ENCODE measurements around the gene PHYKPL.

The PHYKPL gene

GRCh38 chr5:178222292-178222691, 10.3 kb downstream of the PHYKPL start:
- FAIRE-seq: no peak

- no peak for FAIRE-seq
Measured at GRCh38 chr5:178221853-178222252, 10.7 kb downstream of the PHYKPL start.

DNA sequence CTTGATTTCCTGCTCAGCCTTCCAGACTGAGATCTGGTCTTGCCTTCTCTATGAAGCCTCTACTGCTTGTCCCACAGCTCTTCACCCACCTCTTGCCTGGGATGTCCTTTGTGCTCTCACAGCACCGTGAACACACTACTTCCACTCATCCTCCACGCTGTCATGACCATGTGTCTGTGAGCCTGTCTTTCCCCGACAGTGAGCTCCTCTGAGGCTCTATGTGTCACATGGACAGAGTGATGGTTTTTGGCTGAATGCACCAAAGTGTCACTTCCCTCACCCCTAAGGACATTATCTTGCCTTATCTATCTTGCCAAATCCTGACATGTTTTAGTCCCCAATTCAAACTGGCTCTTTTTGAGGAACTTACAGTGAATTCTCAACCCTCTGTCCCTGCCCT, 11.3 kb downstream of the PHYKPL start:
- no peak for FAIRE-seq

- FAIRE-seq: no peak
Measured at GRCh38 chr5:178218827-178219226, 13.8 kb downstream of the PHYKPL start.

- FAIRE-seq: no peak
Measured at GRCh38 chr5:178218237-178218776, 14.3 kb downstream of the PHYKPL start.

DNA sequence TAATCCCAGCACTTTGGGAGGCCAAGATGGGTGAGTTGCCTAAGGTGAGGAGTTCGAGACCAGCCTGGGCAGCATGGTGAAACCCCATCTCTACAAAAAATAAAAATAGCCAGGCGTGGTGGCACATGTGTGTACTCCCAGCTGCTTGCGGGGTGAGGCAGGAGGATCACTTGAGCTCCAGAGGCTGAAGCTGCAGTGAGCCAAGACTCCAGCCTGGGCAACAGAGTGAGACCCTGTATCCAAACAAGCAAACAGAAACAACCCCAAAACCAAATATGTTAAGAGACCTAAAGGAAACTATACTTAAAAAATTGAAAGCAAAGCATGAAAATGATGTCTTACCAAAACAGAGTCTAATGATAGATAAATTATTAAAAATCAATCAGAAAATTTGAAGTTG, 15.8 kb downstream of the PHYKPL start:
- no peak for FAIRE-seq

DNA sequence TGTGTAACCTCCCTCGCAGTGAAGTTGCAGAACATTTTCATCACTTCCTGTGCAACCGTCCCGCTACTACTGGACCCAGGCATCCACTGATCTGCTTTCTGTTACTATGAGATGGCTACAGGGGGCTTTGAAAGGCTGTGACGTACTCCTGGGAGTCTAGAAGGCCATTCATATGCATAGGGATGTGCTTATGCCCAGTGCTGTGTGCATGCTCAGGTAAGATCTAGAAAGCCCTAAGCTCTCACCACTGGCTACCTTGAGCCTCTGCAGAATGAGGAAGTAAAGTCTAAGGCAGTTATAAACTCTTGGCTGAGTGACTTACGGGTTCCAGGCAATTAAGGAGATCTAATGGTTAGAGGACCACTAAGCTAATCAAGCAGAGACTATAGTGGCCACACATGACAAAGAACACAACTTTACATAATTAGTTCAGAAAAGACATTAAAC, 16.5 kb downstream of the PHYKPL start:
- no peak for FAIRE-seq

- FAIRE-seq: no peak
Measured at GRCh38 chr5:178215280-178216002, 17.2 kb downstream of the PHYKPL start.

DNA sequence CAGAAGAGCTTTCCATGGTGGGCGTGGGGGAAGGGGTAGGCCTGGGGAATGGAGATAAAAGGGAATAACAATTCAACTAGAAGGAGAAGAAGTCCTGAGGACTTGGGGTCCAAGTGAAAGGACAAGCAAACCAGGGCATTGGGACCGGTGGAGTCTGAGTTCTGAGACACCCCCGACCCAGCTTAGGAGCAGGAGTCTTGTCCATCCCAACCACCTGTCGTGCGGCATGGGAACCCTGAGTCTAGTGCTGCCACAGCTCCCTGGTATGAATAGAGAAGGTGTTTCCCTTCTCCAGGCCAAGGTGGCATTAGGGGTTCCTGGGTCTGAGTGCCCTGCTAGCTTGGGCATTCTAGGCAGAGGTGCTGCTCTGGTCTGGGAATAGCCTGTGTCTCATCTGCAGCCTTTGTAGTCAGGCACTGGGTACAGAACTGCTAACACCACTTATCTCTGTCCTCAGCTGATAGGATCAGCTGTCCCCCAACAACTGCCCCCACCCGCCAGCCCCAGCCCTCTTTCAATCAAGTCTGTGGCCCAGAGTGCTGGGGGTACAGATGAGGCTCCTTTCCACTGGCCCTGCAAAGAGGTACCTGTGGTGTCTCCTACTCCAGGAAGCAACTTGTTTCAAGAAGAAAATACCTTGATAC, 18.3 kb downstream of the PHYKPL start:
- FAIRE-seq: no peak

- no peak for FAIRE-seq
Measured at GRCh38 chr5:178213748-178214151, 18.9 kb downstream of the PHYKPL start.

GRCh38 chr5:178213003-178213461, 19.6 kb downstream of the PHYKPL start:
- no peak for FAIRE-seq

DNA sequence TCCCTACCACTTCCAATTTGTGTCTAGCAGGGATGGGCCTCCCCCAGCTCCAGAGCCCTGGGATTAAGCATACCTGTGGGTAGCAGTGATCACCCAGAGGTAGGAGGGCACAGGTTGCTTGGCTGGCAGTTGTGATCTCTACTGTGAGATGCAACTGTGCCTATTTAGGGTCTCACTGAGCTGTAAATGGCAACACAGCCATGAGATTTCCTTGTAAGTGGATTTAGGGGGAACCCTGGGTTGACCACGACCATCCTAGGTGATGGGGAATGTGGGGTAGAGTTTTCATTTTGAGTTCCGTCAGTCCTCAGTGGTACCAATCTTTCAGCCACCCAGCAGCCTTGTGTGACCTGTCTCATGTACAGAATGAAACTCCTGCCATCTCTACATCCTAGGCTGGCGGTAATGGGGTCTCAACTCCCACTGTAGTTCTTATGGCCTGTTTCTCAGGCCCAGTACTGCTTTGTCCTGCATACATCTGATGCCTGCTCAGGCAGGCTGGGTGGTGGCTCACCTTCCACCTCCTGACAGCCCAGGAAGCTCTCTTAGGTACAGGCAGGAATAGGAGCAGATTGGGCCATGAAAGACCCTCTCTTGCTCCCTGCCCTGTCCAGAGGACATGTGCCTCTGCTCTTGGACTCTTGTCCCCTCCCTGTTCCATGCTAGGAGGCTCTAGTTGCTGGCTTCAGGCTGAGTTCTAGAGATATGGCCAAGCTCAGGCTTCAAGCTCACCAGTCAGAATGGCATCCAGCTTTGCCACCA, 20.2 kb downstream of the PHYKPL start:
- no peak for FAIRE-seq

DNA sequence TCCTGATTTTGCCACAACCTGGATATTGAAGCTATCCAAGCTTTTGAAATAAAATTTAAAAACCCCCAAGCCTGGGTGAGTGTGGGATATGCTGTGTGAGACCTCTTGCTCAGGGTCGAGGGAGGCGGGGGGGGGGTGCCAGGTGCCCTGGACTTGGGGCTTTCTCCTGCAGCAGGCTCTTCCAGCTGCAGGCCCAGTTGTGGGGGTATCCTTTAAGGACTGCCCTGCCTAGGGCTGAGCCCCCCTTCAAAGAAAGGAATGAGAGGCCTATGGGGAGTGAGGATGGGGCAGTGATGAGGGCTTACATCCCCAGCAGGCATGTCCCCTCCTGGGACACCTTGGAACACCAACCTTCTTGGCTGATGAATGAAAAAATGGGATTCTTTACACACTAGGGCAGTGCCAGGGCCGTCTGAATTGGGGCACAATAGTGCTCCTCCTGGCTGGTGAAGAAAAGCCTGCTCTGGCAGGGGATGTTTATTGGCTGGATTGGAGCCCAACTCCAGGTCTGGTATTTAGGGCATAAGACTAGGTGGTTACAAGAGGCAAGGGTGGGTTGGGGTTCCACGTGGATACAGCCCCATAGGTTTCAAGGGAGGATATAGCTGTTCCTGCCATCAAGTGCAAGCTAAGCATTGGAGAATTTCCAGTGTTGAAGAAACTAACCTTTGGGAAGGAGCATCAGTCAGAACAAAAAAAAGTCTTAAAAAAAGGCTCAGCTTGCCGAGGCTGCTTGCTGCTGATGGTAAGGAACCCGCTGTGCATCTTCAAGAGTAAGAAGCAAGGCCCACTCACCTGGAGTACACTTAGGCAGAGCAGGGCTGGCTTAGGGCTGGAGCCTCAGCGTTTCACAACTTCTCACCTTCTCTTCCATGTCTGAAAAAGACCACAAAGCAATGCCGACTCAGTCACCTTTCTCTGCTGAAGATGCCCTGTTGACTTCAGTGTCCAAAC, 21.2 kb downstream of the PHYKPL start:
- FAIRE-seq: no peak

DNA sequence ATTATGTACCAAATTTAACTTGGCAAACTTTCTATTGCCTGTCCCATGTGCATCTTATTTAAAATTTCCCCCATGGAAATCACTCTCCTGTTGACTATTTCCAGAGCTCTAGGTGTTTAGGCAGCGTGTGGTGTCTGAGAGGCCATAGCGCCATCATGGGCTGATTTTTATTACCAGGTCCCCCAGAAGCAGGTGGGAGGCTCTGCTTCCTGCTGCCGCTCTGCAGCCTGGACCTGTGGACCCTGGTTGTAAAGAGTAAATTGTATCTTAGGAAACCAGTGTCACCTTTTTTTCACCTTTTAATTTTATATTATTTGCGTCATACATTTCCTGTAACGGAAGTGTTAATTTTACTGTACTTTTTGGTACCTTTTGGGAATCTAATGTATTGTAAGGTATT, 21.9 kb downstream of the PHYKPL start:
- FAIRE-seq: no peak

GRCh38 chr5:178210073-178210535, 22.5 kb downstream of the PHYKPL start:
- FAIRE-seq: no peak

DNA sequence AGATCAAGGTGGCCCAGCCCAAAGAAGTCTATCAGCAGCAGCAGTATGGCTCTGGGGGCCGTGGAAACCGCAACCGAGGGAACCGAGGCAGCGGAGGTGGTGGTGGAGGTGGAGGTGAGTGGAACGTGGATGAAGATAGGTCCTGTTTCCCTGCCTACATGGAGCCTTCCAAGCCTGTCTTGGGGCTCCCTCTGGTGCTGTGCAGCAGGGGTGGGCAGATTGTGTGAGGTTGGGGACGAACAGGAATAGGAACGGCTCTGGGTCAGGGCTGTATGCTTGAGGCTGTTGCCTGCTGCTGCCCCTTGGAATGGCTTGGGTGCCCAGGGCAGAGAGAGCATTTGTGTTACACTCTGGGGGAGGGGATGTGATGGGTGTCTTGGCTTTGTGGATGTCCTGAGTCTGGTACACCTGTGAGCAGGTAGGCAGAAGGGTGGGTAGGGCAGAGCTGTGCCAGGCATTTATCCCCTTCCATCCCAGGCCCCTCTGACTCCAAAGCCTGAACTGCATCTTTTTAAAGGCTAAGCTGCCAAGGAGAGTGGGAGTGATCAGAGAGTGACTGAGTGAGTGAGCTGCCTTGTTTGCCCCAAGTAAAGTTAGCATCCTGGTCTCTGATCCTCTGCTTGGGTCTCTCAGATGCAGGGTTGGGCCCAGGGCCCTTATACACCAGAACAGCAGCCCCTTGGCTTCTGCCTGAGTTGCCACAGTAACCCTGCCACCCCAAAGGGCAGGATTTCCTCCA, 23.1 kb downstream of the PHYKPL start:
- no peak for FAIRE-seq

DNA sequence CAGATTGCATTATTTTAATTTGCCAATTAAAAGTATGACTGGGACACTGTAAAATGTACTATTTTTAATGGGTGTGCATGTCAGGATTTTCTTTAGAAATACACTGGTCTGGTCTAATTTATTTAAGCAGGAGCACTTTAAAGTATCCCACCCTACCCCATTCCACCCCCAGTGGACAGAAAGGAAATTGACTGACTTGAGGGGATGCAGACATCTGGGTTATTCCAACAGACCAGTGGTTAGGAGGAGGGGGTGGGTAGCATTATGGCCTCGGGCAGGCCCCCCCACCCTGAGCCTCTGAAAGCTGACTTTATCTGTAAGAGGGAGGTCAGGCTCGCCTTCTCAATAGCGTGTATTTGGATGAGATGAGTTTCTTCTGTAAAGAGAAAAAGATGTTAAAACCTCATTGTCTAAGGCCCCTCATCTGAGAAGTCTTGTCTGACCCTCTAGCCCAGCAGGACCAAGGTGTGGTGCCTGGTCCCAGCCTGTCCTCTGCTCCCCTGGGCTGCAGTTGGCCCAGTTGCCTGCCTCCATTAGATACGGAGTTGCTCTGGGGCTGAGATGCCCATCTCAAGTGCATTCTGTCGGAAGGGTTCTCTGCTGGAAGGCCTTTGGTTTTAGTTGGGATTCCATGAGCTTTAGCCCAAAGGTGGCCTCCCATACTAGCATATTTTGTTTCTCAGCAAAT, 23.9 kb downstream of the PHYKPL start:
- no peak for FAIRE-seq

DNA sequence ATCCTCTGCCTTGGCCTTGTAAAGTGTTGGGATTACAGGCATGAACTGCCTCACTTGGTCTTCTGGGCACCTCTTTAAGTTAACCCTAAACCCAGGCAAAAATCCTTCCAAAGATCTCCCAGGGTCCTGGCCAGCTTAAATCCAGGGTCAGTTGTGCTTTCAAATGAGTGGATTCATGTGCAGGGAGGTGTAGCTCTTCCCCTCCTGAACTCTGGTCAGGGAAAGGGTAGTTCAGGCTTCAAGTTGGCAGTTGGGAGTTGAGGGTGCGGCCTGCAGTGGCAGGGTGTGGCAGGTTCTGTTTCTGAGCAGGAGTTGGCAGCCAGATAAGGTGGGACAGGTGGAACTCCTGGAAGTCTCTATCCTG, 24.7 kb downstream of the PHYKPL start:
- no peak for FAIRE-seq

GRCh38 chr5:178207183-178207916, 25.3 kb downstream of the PHYKPL start:
- FAIRE-seq: no peak

Data from islet of Langerhans (tissue), 1 donor.